Measurements from ENCODE around the gene STT3B.

DNA sequence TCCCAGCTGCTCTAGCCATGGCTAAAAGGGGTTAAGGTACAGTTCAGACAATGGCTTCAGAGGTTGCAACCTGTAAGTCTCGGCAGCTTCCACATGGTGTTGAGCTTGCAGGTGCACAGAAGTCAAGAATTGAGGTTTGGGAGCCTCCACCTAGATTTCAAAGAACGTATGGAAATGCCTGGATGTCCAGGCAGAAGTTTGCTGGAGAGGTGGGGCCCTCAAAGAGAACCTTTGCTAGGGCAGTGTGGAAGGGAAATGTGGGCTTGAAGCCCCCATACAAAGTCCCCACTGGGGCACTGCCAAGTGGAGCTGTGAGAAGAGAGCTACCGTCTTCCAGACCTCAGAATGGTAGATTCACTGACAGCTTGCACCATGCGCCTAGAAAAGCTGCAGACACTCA, 73.7 kb downstream of the STT3B start:
- no peak for TF ChIP-seq POLR2A (IDR thresholded peaks at IDR 0.05)
- TF ChIP-seq, protein P1, sequence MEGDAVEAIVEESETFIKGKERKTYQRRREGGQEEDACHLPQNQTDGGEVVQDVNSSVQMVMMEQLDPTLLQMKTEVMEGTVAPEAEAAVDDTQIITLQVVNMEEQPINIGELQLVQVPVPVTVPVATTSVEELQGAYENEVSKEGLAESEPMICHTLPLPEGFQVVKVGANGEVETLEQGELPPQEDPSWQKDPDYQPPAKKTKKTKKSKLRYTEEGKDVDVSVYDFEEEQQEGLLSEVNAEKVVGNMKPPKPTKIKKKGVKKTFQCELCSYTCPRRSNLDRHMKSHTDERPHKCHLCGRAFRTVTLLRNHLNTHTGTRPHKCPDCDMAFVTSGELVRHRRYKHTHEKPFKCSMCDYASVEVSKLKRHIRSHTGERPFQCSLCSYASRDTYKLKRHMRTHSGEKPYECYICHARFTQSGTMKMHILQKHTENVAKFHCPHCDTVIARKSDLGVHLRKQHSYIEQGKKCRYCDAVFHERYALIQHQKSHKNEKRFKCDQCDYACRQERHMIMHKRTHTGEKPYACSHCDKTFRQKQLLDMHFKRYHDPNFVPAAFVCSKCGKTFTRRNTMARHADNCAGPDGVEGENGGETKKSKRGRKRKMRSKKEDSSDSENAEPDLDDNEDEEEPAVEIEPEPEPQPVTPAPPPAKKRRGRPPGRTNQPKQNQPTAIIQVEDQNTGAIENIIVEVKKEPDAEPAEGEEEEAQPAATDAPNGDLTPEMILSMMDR (IDR thresholded peaks at IDR 0.05), result no peak
